Sigmoid colon (tissue), 7 donors: ENCODE data around the gene CLDN11. TPM values are rescaled to one million over a fixed set of nuclear protein-coding genes. Genes with fewer than 3 reads are reported as not detected.
A peak's percentile ranks its signal among the peaks of the same experiment; 100 is the strongest.

Source experiments
- DNase-seq: peaks from one replicate; pipeline ENCODE4 v3.0.0-alpha.2; 2019
- H3K27ac ChIP-seq, 4 donors: fragments of 200-600 bp; sonication (generic); one replicate each; pipeline ENCODE4 v1.5.1; 2016 to 2019; ENCODE audit warnings: mild to moderate bottlenecking in 1 of 4
- H3K27me3 ChIP-seq, 3 donors: fragments of 200-600 bp; sonication (generic); one replicate each; pipeline ENCODE4 v1.5.1; 2019; ENCODE audit warnings: mild to moderate bottlenecking in 1 of 3
- H3K36me3 ChIP-seq, 4 donors: fragments of 200-600 bp; sonication (generic); one replicate each; pipeline ENCODE4 v1.5.1; 2016 to 2019
- H3K4me1 ChIP-seq, 4 donors: fragments of 200-600 bp; sonication (generic); one replicate each; pipeline ENCODE4 v1.5.1; 2017 to 2019
- H3K4me3 ChIP-seq, 4 donors: fragments of 200-600 bp; sonication (generic); one replicate each; pipeline ENCODE4 v1.5.1; 2017 to 2019; ENCODE audit warnings: mild to moderate bottlenecking in 2 of 4, moderate library complexity in 1 of 4
- H3K9me3 ChIP-seq, 4 donors: fragments of 200-600 bp in 3 of 4; sonication (generic) in 3 of 4; one replicate each; pipeline versions ENCODE4 v1.5.1 to v1.6.1; 2013 to 2019
- EP300 ChIP-seq, 4 donors: sonication (generic); formaldehyde crosslinking; IDR thresholded peaks; one replicate each; pipeline ENCODE4 v1.6.1; 2017; ENCODE audit warnings: antibody characterized with exemption in 4 of 4
- POLR2A ChIP-seq, 2 donors: fragments of 450-650 bp; IDR thresholded peaks; one replicate each; pipeline ENCODE4 v1.6.1; 2016; ENCODE audit warnings: antibody characterized with exemption in 2 of 2, mild to moderate bottlenecking in 2 of 2, moderate library complexity in 2 of 2
- POLR2AphosphoS5 ChIP-seq, 4 donors: sonication (generic); formaldehyde crosslinking; IDR thresholded peaks; one replicate each; pipeline ENCODE4 v1.6.1; 2017; ENCODE audit warnings: antibody characterized with exemption in 4 of 4
- WGBS, 2 donors: extraction: QIAGEN DNeasy Blood & Tissue Kit; methylation state at CpG; one replicate each; pipeline ENCODE4 v1.1.7; 2013; 5-methylcytosine and 5-hydroxymethylcytosine counted together
- intact Hi-C: fragments of 100-400 bp; cut with DNase I; formaldehyde crosslinking; loops from one replicate; pipeline ENCODE4 v1.15.1; 2023
- polyA plus RNA-seq, 3 donors: library from polyadenylated mRNA; stranded (reverse); fragments of 200-250 nt; gene quantifications; one replicate each; pipeline ENCODE4 v1.2.3, GENCODE V29; 2013
- total RNA-seq, 4 donors: library from RNA; depleted of rRNA; stranded (reverse); fragments of >200 nt; gene quantifications; one replicate each; pipeline ENCODE4 v1.1.0, GENCODE V29; 2016
- TF ChIP-seq, protein P1 (sequence below), 4 experiments: fragments of 450-650 bp in 3 of 4; fragments of 200-600 bp in 1 of 4; IDR thresholded peaks; one replicate each; pipeline ENCODE4 v1.5.1; 2016 to 2019; ENCODE audit warnings: antibody characterized with exemption in 4 of 4, mild to moderate bottlenecking in 3 of 4, moderate library complexity in 2 of 4
- donor health status: healthy with polysubstance abuse.
- donor health status: Bipolar disorder and iron deficiency.
- donor health status: healthy.

Gene CLDN11
- 10 to 100 TPM in 3 of 4 donors, 1 to 10 TPM in 1; 4.6 to 22.2 (median 16.6) TPM for total RNA-seq
- 1 to 10 TPM in 2 of 3 donors, under 1 TPM in 1; 0.23 to 6.0 (median 3.2) TPM for polyA plus RNA-seq

DNA sequence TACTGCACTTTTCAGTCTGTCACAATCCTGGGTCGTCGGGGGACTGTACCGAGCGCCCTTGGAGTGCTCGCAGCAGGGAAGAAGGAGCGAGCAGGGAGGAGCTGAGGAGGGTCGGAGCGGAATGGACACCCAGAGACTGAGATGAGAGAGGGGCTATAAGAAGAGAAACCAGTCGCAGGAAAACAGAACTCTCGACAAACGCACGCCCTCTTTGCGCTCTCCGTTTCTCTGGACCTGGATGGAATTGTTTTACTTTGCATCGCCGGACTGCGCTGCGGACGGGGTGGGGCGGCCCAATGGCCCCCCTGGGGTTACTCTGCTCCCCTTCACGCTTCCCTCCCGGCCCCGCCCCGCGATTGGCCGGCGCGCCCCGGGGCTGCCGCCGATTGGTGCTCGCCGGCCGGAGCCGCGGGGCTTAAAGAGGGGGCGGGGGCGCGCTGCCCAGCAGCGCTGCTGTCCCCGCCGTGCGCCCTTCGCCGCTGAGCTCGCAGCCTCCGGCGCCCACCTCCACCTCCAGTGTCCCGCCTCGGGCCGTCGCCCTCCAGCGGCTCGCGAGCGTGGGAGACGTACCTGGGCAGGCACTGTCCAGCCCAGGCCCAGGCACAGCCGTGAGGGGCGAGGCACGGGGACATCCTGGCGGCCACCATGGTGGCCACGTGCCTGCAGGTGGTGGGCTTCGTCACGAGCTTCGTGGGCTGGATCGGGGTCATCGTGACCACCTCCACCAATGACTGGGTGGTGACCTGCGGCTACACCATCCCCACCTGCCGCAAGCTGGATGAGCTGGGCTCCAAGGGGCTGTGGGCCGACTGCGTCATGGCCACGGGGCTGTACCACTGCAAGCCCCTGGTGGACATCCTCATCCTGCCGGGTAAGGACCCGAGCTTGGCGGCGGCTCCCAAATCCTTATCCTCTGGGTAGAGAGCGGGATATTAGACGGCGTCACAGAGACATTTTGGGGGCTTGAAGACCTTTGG lies at the start of gene CLDN11:
CLDN11 (plus strand) TSS at position 447 of the 977 bp plus-strand sequence; CDS start at position 646, 199 bp downstream.
- TF ChIP-seq, protein P1, sequence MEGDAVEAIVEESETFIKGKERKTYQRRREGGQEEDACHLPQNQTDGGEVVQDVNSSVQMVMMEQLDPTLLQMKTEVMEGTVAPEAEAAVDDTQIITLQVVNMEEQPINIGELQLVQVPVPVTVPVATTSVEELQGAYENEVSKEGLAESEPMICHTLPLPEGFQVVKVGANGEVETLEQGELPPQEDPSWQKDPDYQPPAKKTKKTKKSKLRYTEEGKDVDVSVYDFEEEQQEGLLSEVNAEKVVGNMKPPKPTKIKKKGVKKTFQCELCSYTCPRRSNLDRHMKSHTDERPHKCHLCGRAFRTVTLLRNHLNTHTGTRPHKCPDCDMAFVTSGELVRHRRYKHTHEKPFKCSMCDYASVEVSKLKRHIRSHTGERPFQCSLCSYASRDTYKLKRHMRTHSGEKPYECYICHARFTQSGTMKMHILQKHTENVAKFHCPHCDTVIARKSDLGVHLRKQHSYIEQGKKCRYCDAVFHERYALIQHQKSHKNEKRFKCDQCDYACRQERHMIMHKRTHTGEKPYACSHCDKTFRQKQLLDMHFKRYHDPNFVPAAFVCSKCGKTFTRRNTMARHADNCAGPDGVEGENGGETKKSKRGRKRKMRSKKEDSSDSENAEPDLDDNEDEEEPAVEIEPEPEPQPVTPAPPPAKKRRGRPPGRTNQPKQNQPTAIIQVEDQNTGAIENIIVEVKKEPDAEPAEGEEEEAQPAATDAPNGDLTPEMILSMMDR (IDR thresholded peaks at IDR 0.05), result no peak
- TF ChIP-seq POLR2AphosphoS5 (IDR thresholded peaks at IDR 0.05), result peak in 1 of 4 donors; percentile 52
- Histone ChIP-seq H3K4me1 (peaks cover 0 to 25% (median 18%) of the 10 kb centered on the region in 4 donors), H3K27ac (peak within 1 kb of the TSS; percentile 41 to 57 (median 49)), H3K9me3 (no peaks in the 10 kb centered on the region), H3K4me3 (peak within 1 kb of the TSS; percentile 23 to 53 (median 48)), H3K36me3 (no peaks in the 10 kb centered on the region), H3K27me3 (peaks cover 13 to 42% (median 32%) of the 10 kb centered on the region in 3 donors)
- intact Hi-C loops, result loop anchor here (10.0 kb wide), 1 partner anchor 276 kb away; no protein-coding TSS in a partner anchor
- 5% methylated on average over 79 of the region's 79 CpGs for WGBS, 2 donors
- DNase-seq, result peak; percentile 75

DNA sequence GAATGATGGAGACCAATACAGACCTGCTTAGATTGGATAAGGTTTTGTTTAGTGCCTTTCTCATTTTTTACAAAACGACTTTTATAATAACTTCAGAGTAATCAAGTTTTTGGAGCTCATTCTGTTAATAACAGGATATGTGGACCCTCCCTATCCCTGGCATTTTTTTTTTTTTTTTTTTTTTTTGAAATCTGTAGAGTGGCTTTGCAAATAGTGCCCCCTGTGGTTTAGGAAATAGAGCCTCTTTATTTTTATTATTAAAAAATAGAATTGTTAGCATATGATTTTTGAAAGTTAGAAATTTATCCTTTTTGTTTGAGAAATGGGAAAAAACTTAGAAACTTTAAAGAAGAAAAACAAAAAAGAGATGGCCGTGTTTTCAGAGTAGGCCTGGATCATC lies 49.7 kb upstream of the CLDN11 start:
- intact Hi-C loops, result no loop called here
- DNase-seq, result no peak
- Histone ChIP-seq H3K36me3 (no peaks in the 10 kb centered on the region), H3K4me3 (no peak overlapping the region), H3K4me1 (peaks cover 0 to 33% (median 10%) of the 10 kb centered on the region in 4 donors), H3K27ac (no peak overlapping the region), H3K27me3 (no peaks in the 10 kb centered on the region), H3K9me3 (no peaks in the 10 kb centered on the region)
- TF ChIP-seq, protein P1 (IDR thresholded peaks at IDR 0.05), result peak in 2 of 4 experiments; percentile 18 to 31
- TF ChIP-seq POLR2A (IDR thresholded peaks at IDR 0.05), result no peak
- WGBS, 2 donors, result 62 to 75% methylated on average over 2 of the region's 2 CpGs

DNA sequence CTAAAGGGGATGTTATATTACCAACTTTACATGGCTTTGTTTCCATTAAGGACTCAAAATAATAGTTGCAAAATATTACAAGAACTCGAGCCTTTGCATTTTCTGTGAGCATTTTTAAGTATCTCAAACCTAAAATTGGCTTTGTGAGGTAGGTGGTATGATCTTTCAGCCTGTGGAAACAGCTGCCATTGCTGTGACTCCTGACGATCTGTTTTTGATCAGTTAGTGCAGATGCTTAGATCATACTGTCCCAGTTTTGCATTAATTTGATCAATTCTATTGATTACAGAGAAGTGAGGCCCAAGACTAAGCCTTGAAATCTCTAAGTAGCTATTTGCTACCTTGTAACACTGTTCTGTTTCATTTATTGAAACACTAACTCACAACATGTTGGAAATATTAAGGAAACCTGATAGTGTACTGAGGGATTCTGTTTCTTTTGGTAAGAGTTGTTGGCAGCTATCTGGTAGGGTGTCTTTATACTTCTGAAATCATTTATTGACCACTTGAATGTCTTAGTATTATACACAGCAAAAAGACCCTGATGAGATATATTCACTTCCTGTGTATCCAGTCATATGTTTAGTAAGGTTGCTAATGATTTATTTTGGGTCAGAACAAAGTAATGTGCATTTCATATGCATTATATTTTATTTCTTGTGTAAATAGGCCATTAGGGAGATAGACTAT lies 46.3 kb upstream of the CLDN11 start:
- TF ChIP-seq POLR2AphosphoS5 (IDR thresholded peaks at IDR 0.05) (no peak), EP300 (IDR thresholded peaks at IDR 0.05) (no peak), POLR2A (IDR thresholded peaks at IDR 0.05) (no peak)
- TF ChIP-seq, protein P1 (IDR thresholded peaks at IDR 0.05), result no peak
- Histone ChIP-seq H3K4me1 (peaks cover 0 to 37% (median 8%) of the 10 kb centered on the region in 4 donors), H3K36me3 (no peaks in the 10 kb centered on the region), H3K27ac (no peak overlapping the region), H3K9me3 (no peaks in the 10 kb centered on the region), H3K4me3 (no peak overlapping the region), H3K27me3 (no peaks in the 10 kb centered on the region)
- no peak for DNase-seq
- intact Hi-C loops, result loop anchor here (5.0 kb wide), 1 partner anchor 60 kb away; no protein-coding TSS in a partner anchor
- 71 to 73% methylated on average over 2 of the region's 2 CpGs for WGBS, 2 donors

DNA sequence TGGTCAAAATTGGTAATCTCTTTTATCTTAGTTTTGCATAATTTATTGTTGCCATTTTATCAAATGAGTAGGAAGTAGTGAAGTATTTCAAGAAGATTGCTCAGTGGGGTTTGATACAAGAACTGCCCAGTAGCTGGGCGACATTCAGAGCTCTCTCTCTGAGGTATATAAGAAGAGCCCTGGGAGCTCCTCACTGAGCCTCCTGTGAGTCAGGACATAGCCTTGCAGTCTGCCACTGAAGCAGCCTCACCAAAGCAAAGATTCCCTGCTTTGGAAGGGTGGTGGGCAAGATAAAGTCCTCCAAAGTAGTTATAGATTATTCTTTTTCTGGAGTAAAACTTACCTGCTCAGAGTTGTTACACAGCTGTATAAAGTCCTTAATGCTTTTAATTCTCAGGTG lies 35.1 kb upstream of the CLDN11 start:
- Histone ChIP-seq H3K4me1 (no peaks in the 10 kb centered on the region), H3K4me3 (no peak overlapping the region), H3K9me3 (no peaks in the 10 kb centered on the region), H3K36me3 (peaks cover 0 to 68% (median 23%) of the 10 kb centered on the region in 4 donors), H3K27ac (no peak overlapping the region), H3K27me3 (no peaks in the 10 kb centered on the region)
- no peak for DNase-seq
- TF ChIP-seq POLR2A (IDR thresholded peaks at IDR 0.05), result no peak
- TF ChIP-seq POLR2AphosphoS5 (IDR thresholded peaks at IDR 0.05), result no peak
- TF ChIP-seq, protein P1 (IDR thresholded peaks at IDR 0.05), result no peak
- no peak for TF ChIP-seq EP300 (IDR thresholded peaks at IDR 0.05)
- intact Hi-C loops, result no loop called here
- 91 to 96% methylated on average over 1 of the region's 1 CpG for WGBS, 2 donors
